MM.1S (cell line): ENCODE data around the gene CHKB.

Source experiments
- EZH2 ChIP-seq: fragments of 300-600 bp; sonication (generic); optimal IDR thresholded peaks from 2 replicates; pipeline ENCODE3; 2017; ENCODE audit warnings: low read depth, mild to moderate bottlenecking, antibody characterized with exemption, low read length, mixed read lengths
- TF ChIP-seq, protein P1 (sequence below): fragments of 300-600 bp; sonication (generic); IDR thresholded peaks from 2 replicates; pipeline ENCODE4 v1.5.1; 2016; ENCODE audit warnings: antibody characterized with exemption, low read length, mixed read lengths

DNA sequence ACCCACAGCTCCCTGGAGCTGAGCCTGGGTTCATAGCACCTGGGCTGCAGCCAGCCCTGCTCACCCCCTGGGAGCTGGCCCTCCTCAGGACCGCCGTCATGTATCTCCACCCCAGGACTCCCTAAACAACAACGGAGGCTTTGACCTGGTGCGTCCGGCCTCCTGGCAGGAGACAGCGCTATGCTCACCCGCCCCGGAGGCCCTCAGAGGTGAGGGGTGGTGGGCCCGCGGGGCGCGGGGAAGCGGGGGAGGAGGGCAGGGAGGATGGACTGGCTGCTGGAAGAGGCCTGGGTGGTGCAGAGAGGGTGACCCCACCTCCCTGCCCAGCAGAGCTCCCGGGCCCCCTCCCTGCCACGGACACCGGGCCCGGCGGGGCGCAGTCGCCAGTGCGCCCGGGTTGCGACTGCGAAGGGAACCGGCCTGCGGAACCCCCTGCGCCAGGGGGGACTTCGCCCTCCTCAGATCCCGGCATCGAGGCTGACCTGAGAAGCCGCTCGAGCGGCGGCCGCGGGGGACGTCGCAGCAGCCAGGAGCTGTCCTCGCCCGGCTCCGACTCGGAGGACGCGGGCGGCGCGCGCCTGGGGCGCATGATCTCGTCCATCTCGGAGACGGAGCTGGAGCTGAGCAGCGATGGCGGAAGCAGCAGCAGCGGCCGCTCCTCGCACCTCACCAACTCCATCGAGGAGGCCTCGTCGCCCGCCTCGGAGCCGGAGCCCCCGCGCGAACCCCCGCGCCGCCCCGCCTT lies 21.0 kb upstream of the CHKB start:
- TF ChIP-seq EZH2: no peak
- TF ChIP-seq, protein P1, sequence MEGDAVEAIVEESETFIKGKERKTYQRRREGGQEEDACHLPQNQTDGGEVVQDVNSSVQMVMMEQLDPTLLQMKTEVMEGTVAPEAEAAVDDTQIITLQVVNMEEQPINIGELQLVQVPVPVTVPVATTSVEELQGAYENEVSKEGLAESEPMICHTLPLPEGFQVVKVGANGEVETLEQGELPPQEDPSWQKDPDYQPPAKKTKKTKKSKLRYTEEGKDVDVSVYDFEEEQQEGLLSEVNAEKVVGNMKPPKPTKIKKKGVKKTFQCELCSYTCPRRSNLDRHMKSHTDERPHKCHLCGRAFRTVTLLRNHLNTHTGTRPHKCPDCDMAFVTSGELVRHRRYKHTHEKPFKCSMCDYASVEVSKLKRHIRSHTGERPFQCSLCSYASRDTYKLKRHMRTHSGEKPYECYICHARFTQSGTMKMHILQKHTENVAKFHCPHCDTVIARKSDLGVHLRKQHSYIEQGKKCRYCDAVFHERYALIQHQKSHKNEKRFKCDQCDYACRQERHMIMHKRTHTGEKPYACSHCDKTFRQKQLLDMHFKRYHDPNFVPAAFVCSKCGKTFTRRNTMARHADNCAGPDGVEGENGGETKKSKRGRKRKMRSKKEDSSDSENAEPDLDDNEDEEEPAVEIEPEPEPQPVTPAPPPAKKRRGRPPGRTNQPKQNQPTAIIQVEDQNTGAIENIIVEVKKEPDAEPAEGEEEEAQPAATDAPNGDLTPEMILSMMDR: no peak
